ENCODE measurements around the gene COL6A2.

DNA sequence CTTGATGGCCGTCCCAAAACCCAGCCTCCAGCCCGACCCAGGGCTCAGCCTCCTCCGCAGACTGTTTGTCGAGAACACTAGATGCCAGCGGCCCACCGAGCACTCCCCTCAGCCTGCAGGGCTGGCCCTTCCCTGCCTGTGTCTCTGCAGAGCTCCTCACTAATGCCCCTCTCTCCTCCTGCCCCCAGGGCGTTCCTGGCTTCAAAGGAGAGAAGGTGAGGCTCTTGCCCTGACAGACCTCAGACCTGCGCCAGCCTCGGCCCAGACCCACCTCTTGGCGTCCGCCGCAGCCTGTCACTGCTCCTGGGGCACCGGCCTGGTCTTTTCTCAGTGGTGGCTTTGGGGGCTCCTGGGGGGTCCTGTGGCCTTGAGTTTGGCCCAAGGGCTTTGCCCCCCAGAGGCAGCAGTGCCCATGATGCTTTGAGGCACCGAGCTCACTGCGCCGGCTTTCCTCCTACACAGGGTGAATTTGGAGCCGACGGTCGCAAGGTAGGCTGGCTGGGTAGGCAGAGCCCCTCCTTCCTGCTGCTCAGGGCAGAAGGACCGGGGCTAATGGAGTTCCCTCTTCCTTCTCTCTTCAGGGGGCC, 18.4 kb downstream of the COL6A2 start:
- TF ChIP-seq, protein P1, sequence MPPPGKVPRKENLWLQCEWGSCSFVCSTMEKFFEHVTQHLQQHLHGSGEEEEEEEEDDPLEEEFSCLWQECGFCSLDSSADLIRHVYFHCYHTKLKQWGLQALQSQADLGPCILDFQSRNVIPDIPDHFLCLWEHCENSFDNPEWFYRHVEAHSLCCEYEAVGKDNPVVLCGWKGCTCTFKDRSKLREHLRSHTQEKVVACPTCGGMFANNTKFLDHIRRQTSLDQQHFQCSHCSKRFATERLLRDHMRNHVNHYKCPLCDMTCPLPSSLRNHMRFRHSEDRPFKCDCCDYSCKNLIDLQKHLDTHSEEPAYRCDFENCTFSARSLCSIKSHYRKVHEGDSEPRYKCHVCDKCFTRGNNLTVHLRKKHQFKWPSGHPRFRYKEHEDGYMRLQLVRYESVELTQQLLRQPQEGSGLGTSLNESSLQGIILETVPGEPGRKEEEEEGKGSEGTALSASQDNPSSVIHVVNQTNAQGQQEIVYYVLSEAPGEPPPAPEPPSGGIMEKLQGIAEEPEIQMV (CRISPR knock-in tag; IDR thresholded peaks at IDR 0.05; ENCODE audit: low read depth), result no peak
- TF ChIP-seq SMARCE1 (IDR thresholded peaks at IDR 0.05; ENCODE audit: borderline replicate concordance) (no peak), ATF1 (CRISPR knock-in tag; IDR thresholded peaks at IDR 0.05) (no peak), FOXA1 (IDR thresholded peaks at IDR 0.05) (no peak), FOXA1 (CRISPR knock-in tag; IDR thresholded peaks at IDR 0.05) (no peak), CENPBD1 (CRISPR knock-in tag; IDR thresholded peaks at IDR 0.05; ENCODE audit: borderline replicate concordance, low read depth) (no peak), FOXM1 (CRISPR knock-in tag; IDR thresholded peaks at IDR 0.05) (no peak), KLF6 (CRISPR knock-in tag; IDR thresholded peaks at IDR 0.05) (no peak), CTCF (CRISPR knock-in tag; IDR thresholded peaks at IDR 0.05) (no peak), PREB (CRISPR knock-in tag; IDR thresholded peaks at IDR 0.05) (no peak), TP53 (CRISPR knock-in tag; conservative IDR thresholded peaks at IDR 0.05) (no peak)
- TF ChIP-seq, protein P2, sequence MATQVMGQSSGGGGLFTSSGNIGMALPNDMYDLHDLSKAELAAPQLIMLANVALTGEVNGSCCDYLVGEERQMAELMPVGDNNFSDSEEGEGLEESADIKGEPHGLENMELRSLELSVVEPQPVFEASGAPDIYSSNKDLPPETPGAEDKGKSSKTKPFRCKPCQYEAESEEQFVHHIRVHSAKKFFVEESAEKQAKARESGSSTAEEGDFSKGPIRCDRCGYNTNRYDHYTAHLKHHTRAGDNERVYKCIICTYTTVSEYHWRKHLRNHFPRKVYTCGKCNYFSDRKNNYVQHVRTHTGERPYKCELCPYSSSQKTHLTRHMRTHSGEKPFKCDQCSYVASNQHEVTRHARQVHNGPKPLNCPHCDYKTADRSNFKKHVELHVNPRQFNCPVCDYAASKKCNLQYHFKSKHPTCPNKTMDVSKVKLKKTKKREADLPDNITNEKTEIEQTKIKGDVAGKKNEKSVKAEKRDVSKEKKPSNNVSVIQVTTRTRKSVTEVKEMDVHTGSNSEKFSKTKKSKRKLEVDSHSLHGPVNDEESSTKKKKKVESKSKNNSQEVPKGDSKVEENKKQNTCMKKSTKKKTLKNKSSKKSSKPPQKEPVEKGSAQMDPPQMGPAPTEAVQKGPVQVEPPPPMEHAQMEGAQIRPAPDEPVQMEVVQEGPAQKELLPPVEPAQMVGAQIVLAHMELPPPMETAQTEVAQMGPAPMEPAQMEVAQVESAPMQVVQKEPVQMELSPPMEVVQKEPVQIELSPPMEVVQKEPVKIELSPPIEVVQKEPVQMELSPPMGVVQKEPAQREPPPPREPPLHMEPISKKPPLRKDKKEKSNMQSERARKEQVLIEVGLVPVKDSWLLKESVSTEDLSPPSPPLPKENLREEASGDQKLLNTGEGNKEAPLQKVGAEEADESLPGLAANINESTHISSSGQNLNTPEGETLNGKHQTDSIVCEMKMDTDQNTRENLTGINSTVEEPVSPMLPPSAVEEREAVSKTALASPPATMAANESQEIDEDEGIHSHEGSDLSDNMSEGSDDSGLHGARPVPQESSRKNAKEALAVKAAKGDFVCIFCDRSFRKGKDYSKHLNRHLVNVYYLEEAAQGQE (IDR thresholded peaks at IDR 0.05; ENCODE audit: borderline replicate concordance in 1 of 2, low read depth in 1 of 2, low read length in 2 of 2), result no peak
- TF ChIP-seq, protein P3, sequence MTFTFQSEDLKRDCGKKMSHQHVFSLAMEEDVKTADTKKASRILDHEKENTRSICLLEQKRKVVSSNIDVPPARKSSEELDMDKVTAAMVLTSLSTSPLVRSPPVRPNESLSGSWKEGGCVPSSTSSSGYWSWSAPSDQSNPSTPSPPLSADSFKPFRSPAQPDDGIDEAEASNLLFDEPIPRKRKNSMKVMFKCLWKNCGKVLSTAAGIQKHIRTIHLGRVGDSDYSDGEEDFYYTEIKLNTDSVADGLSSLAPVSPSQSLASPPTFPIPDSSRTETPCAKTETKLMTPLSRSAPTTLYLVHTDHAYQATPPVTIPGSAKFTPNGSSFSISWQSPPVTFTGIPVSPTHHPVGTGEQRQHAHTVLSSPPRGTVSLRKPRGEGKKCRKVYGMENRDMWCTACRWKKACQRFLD (CRISPR knock-in tag; IDR thresholded peaks at IDR 0.05; ENCODE audit: borderline replicate concordance), result no peak
